ENCODE measurements around the gene PPP4C. TPM values are rescaled to one million over a fixed set of nuclear protein-coding genes. Genes with fewer than 3 reads are reported as not detected.

Gene PPP4C
- total RNA-seq, 2 donors from 2014 or later: 29.3 to 32.2 TPM

DNA sequence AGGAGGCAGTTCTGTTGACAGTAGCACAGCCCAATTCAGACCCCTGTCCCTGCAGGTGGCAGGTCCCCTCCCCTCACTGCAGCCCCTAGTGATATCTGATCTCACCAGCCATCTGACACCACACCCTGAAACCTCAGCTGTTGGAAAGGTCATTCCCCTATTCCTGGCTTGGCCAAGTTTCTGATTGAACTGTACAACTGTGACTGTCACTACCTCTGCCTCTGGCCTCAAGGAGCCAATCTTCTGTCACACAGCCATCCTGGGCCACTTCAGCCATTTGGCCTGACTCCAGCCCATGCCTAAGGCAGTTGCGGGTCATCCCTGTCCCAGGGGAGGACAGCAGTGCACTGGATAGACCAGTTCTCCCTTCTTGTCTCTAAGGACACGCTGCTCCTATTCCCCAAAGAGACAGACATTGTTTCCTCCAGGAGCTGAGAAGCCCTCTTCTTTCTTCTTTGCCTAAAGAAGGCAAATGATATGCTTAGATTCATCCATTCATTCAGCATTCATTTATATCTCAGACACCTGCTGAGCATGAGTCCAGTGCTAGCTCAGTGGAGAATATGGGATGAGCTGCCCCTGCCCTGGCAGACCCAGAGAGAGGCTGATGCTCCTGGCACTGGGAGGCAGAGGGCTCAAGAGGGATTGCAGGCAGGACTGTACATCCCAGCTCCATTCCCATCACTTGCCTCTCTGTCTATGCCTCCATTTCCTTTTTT, 14.8 kb upstream of the PPP4C start:
- no peak overlapping the region for H3K4me3 ChIP-seq
- no peak overlapping the region for H3K27ac ChIP-seq

DNA sequence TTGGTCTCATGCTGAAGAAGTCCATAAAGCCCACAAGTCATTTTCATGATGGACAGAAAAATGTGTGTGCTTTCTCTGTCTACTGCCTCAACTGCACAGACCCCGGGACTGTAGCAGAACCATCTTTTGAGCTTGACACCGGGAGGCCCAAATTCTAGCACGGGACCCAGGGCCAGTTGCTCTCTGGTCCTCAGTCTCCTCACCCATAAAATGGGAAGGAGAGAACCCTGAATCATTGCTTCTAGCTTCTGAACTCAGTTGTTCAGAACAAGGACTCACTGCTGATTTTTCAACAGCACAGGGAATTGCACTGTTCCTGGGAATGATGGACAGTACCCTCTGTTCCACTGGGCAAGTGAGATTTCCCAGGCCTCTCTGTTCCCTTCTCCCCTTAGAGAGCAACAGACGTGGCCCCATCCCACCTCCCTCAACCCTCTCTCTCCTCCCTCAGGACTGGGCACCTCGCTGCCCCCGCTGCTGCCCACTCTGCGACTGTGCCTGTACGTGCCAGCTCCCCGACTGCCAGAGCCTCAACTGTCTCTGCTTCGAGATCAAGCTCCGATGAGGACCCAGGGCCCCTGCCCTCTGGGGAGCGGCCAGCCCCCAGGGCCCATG, 12.4 kb upstream of the PPP4C start:
- Histone ChIP-seq H3K4me1 (peaks cover 30% of the 10 kb centered on the region), H3K36me3 (replicated peaks in 1 of 2; ENCODE audit: insufficient read depth in 1 of 2, low read depth in 2 of 2) (peaks cover 0 to 5% of the 10 kb centered on the region in 2 donors), H3K27ac (peak overlapping the region; percentile 86 to 99 (median 94)), H3K9me3 (no peaks in the 10 kb centered on the region), H3K27me3 (no peaks in the 10 kb centered on the region), H3K4me3 (no peak overlapping the region)
- intact Hi-C loops (cut with DNase I): no loop called here
- TF ChIP-seq, protein P1, sequence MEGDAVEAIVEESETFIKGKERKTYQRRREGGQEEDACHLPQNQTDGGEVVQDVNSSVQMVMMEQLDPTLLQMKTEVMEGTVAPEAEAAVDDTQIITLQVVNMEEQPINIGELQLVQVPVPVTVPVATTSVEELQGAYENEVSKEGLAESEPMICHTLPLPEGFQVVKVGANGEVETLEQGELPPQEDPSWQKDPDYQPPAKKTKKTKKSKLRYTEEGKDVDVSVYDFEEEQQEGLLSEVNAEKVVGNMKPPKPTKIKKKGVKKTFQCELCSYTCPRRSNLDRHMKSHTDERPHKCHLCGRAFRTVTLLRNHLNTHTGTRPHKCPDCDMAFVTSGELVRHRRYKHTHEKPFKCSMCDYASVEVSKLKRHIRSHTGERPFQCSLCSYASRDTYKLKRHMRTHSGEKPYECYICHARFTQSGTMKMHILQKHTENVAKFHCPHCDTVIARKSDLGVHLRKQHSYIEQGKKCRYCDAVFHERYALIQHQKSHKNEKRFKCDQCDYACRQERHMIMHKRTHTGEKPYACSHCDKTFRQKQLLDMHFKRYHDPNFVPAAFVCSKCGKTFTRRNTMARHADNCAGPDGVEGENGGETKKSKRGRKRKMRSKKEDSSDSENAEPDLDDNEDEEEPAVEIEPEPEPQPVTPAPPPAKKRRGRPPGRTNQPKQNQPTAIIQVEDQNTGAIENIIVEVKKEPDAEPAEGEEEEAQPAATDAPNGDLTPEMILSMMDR (IDR thresholded peaks at IDR 0.05): no peak
- no peak for TF ChIP-seq POLR2A (IDR thresholded peaks at IDR 0.05)
- ATAC-seq (no peak), DNase-seq (no peak)
- WGBS, 2 donors: 59 to 87% methylated on average over 7 to 12 of the region's 12 CpGs

More for the DNA sequence above, 14.8 kb upstream of the PPP4C start:
- intact Hi-C loops (cut with DNase I): no loop called here
- DNase-seq: no peak
- Histone ChIP-seq H3K36me3 (replicated peaks in 1 of 2; ENCODE audit: insufficient read depth in 1 of 2, low read depth in 2 of 2) (no peaks in the 10 kb centered on the region), H3K27me3 (no peaks in the 10 kb centered on the region), H3K9me3 (no peaks in the 10 kb centered on the region), H3K4me1 (peaks cover 15% of the 10 kb centered on the region)
- ATAC-seq: no peak
- no peak for TF ChIP-seq POLR2A (IDR thresholded peaks at IDR 0.05)
- TF ChIP-seq, protein P1 (IDR thresholded peaks at IDR 0.05): no peak
- 60 to 67% methylated on average over 2 of the region's 2 CpGs for WGBS, 2 donors

DNA sequence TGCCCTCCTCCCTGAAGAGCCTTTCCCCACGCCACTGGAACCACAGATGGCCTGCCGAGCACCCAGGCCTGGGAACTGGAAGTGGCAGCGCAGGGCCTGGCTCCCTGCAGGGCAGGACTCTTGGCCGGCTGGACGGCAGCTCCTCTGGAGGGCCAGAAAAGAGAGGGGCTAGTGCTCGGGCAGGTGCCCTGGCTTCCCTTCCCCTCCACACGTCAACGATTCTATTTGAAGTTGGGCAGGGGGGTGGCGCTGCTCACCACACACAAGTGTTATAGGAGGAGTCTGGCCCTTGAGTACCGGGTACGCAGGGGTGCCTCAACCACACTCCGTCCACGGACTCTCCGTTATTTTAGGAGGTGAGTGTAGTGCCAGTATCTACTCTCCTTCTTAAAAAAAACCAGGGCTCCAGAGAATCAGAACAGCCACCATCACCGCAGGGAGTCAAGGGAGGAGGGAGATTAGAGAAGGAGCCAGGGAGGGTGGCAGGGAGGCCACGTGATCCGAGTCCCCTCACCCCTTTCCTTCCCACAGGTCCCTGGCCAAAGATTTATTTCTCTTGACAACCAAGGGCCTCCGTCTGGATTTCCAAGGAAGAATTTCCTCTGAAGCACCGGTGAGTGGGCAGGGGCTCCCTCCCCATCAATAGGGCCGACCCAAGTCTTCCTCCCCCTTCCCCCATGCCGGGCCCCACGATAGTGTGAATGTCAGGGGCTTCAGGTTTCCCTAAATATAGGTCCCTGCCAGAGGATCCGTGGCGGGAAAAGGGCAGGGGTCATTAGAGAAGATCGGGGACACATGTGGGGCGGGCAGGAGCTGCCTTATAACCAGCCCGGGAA, 11.7 kb upstream of the PPP4C start:
- peak; percentile 25 for ATAC-seq
- H3K4me1 ChIP-seq: peaks cover 37% of the 10 kb centered on the region

DNA sequence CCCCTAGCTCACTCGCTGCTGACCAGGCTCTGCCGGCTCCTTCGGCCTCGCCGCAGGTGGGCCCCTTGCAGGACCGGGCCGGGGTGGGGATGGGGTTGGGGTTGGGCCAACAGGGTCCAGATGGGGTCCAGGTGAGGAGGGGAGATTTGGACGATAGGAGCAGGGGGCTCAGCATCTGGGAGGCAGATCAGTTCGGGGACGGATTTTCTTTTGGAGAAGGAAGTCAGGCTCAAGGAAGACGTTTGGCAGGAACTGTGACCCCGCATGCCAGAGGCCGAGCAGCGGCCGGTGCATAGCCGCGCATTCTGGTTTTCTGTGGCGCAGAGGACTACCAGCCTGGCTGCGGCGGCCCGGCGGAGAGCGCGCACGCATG, 11.1 kb upstream of the PPP4C start:
- Histone ChIP-seq H3K27me3 (no peaks in the 10 kb centered on the region), H3K9me3 (no peaks in the 10 kb centered on the region), H3K4me1 (peaks cover 40% of the 10 kb centered on the region), H3K4me3 (peak overlapping the region; percentile 29 to 42), H3K36me3 (replicated peaks in 1 of 2; ENCODE audit: insufficient read depth in 1 of 2, low read depth in 2 of 2) (peaks cover 5 to 13% of the 10 kb centered on the region in 2 donors), H3K27ac (peak overlapping the region; percentile 86 to 99 (median 94))
- 1 to 2% methylated on average over 9 to 25 of the region's 25 CpGs for WGBS, 2 donors
- ATAC-seq (no peak), DNase-seq (peak in 1 of 4 donors; percentile 32)
- TF ChIP-seq POLR2A (IDR thresholded peaks at IDR 0.05): peak in 2 of 3 donors; percentile 5 to 44
- TF ChIP-seq, protein P1 (IDR thresholded peaks at IDR 0.05): no peak
- intact Hi-C loops (cut with DNase I): no loop called here

More for the DNA sequence above, 11.7 kb upstream of the PPP4C start:
- Histone ChIP-seq H3K4me3 (peak overlapping the region; percentile 29 to 42), H3K27me3 (no peaks in the 10 kb centered on the region), H3K27ac (peak overlapping the region; percentile 86 to 99 (median 94)), H3K9me3 (no peaks in the 10 kb centered on the region), H3K36me3 (replicated peaks in 1 of 2; ENCODE audit: insufficient read depth in 1 of 2, low read depth in 2 of 2) (peaks cover 0 to 9% of the 10 kb centered on the region in 2 donors)
- peak; percentile 21 to 61 (median 56) for TF ChIP-seq POLR2A (IDR thresholded peaks at IDR 0.05)
- TF ChIP-seq, protein P1 (IDR thresholded peaks at IDR 0.05): peak in 6 of 7 experiments; percentile 20 to 59 (median 46)
- 3 to 4% methylated on average over 16 to 27 of the region's 27 CpGs for WGBS, 2 donors
- intact Hi-C loops (cut with DNase I): no loop called here
- DNase-seq: peak; percentile 75 to 85 (median 84)

Data from body of pancreas (tissue), 4 donors.